ENCODE results near the gene TSPO2.

GRCh38 chr6:40998661-40999060, 43.6 kb upstream of the TSPO2 start:
- TF ChIP-seq POLR2AphosphoS5 (IDR thresholded peaks at IDR 0.05; ENCODE audit: low read depth, low read length) (no peak), TAF1 (IDR thresholded peaks at IDR 0.05; ENCODE audit: borderline replicate concordance, low read depth, low read length) (no peak)
